Activated CD8-positive, alpha-beta memory T cell treated with anti-CD3 and anti-CD28 coated beads, Interleukin-2, amount 10 ng/mL, durations not matched to agents 7 days and 5 days (primary cell): ENCODE results near the gene ATXN1. TPM values are rescaled to one million over a fixed set of nuclear protein-coding genes. Genes with fewer than 3 reads are reported as not detected.
"Not testable (repeated sequence)": the region's sequence is repeated elsewhere in the genome, so short reads cannot be mapped to it uniquely, and the experiment has no call there.

Experiments used
- ATAC-seq: fragments of 150-1000 bp; cut with Tn5 transposase; one replicate; pipeline ENCODE4 v1.10.0; 2021; ENCODE audit warnings: moderate library complexity
- CTCF ChIA-PET: fragments of 350-600 bp; sonication (Branson Sonifier 250); formaldehyde crosslinking; loops from one replicate; lab custom pipeline; 2021; ENCODE audit warnings: antibody characterized with exemption; lab: Charles Lee
- DNase-seq: peaks from one replicate; pipeline ENCODE4 v3.0.0-alpha.2; 2020
- H3K27ac Mint-ChIP-seq: one replicate; pipeline ENCODE4 v1.8.0; 2021; ENCODE audit warnings: mild to moderate bottlenecking, mixed read lengths
- H3K27me3 Mint-ChIP-seq: one replicate; pipeline ENCODE4 v1.8.0; 2021; ENCODE audit warnings: mixed read lengths
- H3K36me3 Mint-ChIP-seq: one replicate; pipeline ENCODE4 v1.8.0; 2021; ENCODE audit warnings: mild to moderate bottlenecking, mixed read lengths
- H3K4me1 Mint-ChIP-seq: one replicate; pipeline ENCODE4 v1.8.0; 2021; ENCODE audit warnings: mixed read lengths
- H3K4me3 Mint-ChIP-seq: one replicate; pipeline ENCODE4 v1.8.0; 2021; ENCODE audit warnings: mild to moderate bottlenecking, moderate library complexity, mixed read lengths
- H3K9me3 Mint-ChIP-seq: one replicate; pipeline ENCODE4 v1.8.0; 2022; ENCODE audit warnings: low read depth, mixed read lengths
- total RNA-seq, 2 experiments: library from RNA; stranded (reverse); gene quantifications; one replicate each; pipeline ENCODE4 v1.2.3, GENCODE V29; 2021

ATXN1 gene
- total RNA-seq, 2 experiments from 2014 or later, result 84.6 to 117 TPM

- Mint-ChIP-seq H3K4me3 (no peak overlapping the region), H3K4me1 (peaks cover 52% of the 10 kb centered on the region), H3K27ac (peak overlapping the region; percentile 61), H3K27me3 (no peaks in the 10 kb centered on the region), H3K36me3 (peaks cover 23% of the 10 kb centered on the region), H3K9me3 (no peaks in the 10 kb centered on the region)
- ATAC-seq (peak; percentile 68), DNase-seq (peak; percentile 71)
- CTCF ChIA-PET, result interaction anchor here (1.4 to 2.5 kb wide), 3 partner anchors 13 to 139 kb away, joined by 3 to 10 read pairs (median 3); partner anchors contain the start of gene ATXN1
Measured at GRCh38 chr6:16622193-16622592, 139.1 kb downstream of the ATXN1 start.

DNA sequence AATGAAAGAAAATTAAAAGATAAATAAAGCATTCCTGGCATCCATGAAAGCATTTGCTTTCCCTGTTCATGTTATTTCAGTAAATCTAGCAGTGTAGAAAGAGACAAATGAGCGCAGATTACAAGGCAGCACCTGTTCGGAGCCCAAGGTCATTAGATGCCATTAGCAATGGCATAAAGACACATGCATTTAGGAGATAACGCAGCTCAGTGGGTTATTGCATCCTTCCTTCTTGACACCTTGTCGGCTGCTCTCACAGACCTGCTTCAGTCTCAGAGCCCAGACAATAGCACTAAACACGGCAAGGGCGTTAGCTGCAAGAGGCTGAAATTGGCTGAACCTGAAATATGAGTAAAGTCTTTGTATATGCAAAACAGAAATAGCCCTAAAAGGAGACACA is 140.3 kb downstream of the ATXN1 start:
- peak overlapping the region; percentile 61 for H3K27ac Mint-ChIP-seq
- H3K36me3 Mint-ChIP-seq, result peaks cover 20% of the 10 kb centered on the region
- no peak overlapping the region for H3K4me3 Mint-ChIP-seq
- peaks cover 52% of the 10 kb centered on the region for H3K4me1 Mint-ChIP-seq
- DNase-seq (no peak), ATAC-seq (no peak)
- H3K27me3 Mint-ChIP-seq, result no peaks in the 10 kb centered on the region
- CTCF ChIA-PET, result interaction anchor here (1.2 to 2.5 kb wide), 2 partner anchors 14 to 106 kb away, joined by 3 to 10 read pairs; no protein-coding TSS in a partner anchor
- no peaks in the 10 kb centered on the region for H3K9me3 Mint-ChIP-seq

- H3K27me3 Mint-ChIP-seq, result no peaks in the 10 kb centered on the region
- ATAC-seq, result no peak
- CTCF ChIA-PET, result interaction anchor here (0.7 to 1.2 kb wide), 3 partner anchors 40 to 104 kb away, joined by 3 read pairs; no protein-coding TSS in a partner anchor
- no peak overlapping the region for H3K4me3 Mint-ChIP-seq
- peak overlapping the region; percentile 73 for H3K27ac Mint-ChIP-seq
- DNase-seq, result no peak
- peaks cover 51% of the 10 kb centered on the region for H3K4me1 Mint-ChIP-seq
- peaks cover 19% of the 10 kb centered on the region for H3K36me3 Mint-ChIP-seq
- no peaks in the 10 kb centered on the region for H3K9me3 Mint-ChIP-seq
Measured at GRCh38 chr6:16619777-16620176, 141.5 kb downstream of the ATXN1 start.

DNA sequence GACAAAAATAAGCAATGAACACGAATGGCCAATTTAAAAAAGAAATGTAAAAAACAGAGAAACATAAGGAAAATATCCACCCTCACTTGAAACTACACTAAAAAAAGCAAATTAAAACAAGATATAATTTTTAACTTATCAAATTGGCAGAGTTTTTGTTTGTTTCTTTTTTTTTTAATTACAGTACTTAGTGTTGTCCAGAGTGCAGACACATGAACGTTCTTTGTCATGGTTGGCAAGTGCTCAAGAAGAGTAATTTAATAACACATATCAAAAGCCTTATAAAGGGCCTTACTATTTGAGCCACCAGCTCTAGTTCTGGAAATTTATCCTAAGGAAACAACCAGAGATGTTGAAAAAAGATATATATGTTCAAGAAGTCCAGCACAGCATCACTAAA is 142.3 kb downstream of the ATXN1 start:
- no peak for ATAC-seq
- no peaks in the 10 kb centered on the region for H3K27me3 Mint-ChIP-seq
- no peaks in the 10 kb centered on the region for H3K9me3 Mint-ChIP-seq
- H3K36me3 Mint-ChIP-seq, result peaks cover 20% of the 10 kb centered on the region
- DNase-seq, result no peak
- no peak overlapping the region for H3K27ac Mint-ChIP-seq
- no peak overlapping the region for H3K4me3 Mint-ChIP-seq
- CTCF ChIA-PET, result interaction anchor here (1.1 kb wide), 1 partner anchor 79 kb away, joined by 3 read pairs; no protein-coding TSS in a partner anchor
- H3K4me1 Mint-ChIP-seq, result peaks cover 52% of the 10 kb centered on the region

- H3K4me3 Mint-ChIP-seq, CTCF ChIA-PET, H3K9me3 Mint-ChIP-seq, DNase-seq, H3K27ac Mint-ChIP-seq, H3K27me3 Mint-ChIP-seq, ATAC-seq: not testable (repeated sequence)
- Mint-ChIP-seq H3K36me3 (peaks cover 15% of the 10 kb centered on the region), H3K4me1 (peaks cover 18% of the 10 kb centered on the region)
Measured at GRCh38 chr6:16615215-16615614, 146.0 kb downstream of the ATXN1 start.

GRCh38 chr6:16614143-16614542 is 147.1 kb downstream of the ATXN1 start:
- ATAC-seq, H3K27me3 Mint-ChIP-seq, H3K9me3 Mint-ChIP-seq, CTCF ChIA-PET, DNase-seq, H3K27ac Mint-ChIP-seq, H3K4me1 Mint-ChIP-seq, H3K4me3 Mint-ChIP-seq: not testable (repeated sequence)
- H3K36me3 Mint-ChIP-seq, result peaks cover 19% of the 10 kb centered on the region

DNA sequence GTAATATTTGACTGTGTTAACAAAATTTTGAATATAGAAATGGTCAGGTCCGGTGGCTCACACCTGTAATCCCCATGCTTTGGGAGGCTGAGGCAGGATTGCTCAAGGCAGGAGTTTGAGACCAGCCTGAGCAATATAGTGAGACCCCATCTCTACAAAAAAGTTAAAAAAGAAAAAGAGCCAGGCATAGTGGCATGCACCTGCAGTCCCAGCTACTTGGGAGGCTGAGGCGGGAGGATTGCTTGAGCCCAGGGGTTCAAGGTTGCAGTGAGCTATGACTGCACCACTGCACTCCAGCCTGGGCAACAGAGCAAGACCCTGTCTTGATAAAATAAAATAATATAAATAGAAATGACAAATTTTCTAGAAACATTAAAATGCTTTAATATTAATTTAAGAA is 147.8 kb downstream of the ATXN1 start:
- not testable (repeated sequence) for ATAC-seq, H3K4me3 Mint-ChIP-seq, H3K27ac Mint-ChIP-seq, DNase-seq, H3K9me3 Mint-ChIP-seq, H3K4me1 Mint-ChIP-seq, H3K27me3 Mint-ChIP-seq
- CTCF ChIA-PET, result interaction anchor here (1.2 kb wide), 1 partner anchor 13 kb away, joined by 3 read pairs; no protein-coding TSS in a partner anchor
- peaks cover 19% of the 10 kb centered on the region for H3K36me3 Mint-ChIP-seq

DNA sequence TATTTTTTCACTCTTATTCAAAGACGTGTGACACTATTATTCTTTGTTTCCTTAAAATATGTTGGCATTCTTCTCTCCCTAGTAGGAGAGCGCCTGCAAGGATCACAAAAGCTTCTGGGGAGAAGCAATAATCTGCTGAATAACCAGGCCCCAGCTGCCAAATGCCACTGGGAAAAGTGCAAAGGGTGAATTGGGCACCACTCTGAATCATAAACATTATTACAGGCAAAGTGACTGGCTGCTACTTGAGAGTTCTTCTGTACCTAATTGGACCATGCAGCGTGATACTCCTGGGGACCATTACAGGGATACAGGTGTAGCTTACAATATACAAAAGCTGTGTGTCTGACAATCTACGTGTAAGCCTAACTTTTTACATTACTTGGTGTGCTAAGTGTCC is 152.8 kb downstream of the ATXN1 start:
- no peaks in the 10 kb centered on the region for H3K27me3 Mint-ChIP-seq
- H3K36me3 Mint-ChIP-seq, result peaks cover 22% of the 10 kb centered on the region
- ATAC-seq, result no peak
- H3K9me3 Mint-ChIP-seq, result no peaks in the 10 kb centered on the region
- CTCF ChIA-PET, result no interaction called here
- H3K27ac Mint-ChIP-seq, result no peak overlapping the region
- no peak overlapping the region for H3K4me3 Mint-ChIP-seq
- no peak for DNase-seq
- H3K4me1 Mint-ChIP-seq, result peaks cover 11% of the 10 kb centered on the region

DNA sequence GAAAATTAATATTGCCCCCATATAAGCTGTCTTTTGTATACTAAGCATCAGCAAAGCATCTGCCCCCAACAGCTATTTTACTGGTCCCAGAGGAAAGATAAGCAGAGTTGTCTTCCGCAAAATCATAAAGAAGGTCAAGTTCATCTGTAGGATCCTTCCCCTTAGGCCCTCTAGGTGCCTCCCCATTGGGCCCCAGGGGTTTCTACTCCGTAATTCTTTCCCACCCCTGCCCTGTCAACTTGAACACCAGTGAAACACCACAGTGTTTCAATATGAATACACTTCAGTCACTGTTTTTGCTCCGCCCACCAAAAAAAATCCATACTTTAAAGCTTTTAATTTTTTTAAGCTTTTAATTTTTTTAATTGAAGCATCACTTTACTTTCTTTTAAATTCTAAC is 159.2 kb downstream of the ATXN1 start:
- H3K27me3 Mint-ChIP-seq, result no peaks in the 10 kb centered on the region
- H3K9me3 Mint-ChIP-seq, result no peaks in the 10 kb centered on the region
- H3K4me3 Mint-ChIP-seq, result no peak overlapping the region
- ATAC-seq (peak; percentile 97), DNase-seq (peak; percentile 74)
- H3K27ac Mint-ChIP-seq, result peak overlapping the region; percentile 61
- peaks cover 48% of the 10 kb centered on the region for H3K4me1 Mint-ChIP-seq
- CTCF ChIA-PET, result interaction anchor here (0.8 to 3.4 kb wide), 4 partner anchors 9 to 161 kb away, joined by 3 to 13 read pairs (median 4); no protein-coding TSS in a partner anchor
- H3K36me3 Mint-ChIP-seq, result peaks cover 18% of the 10 kb centered on the region

DNA sequence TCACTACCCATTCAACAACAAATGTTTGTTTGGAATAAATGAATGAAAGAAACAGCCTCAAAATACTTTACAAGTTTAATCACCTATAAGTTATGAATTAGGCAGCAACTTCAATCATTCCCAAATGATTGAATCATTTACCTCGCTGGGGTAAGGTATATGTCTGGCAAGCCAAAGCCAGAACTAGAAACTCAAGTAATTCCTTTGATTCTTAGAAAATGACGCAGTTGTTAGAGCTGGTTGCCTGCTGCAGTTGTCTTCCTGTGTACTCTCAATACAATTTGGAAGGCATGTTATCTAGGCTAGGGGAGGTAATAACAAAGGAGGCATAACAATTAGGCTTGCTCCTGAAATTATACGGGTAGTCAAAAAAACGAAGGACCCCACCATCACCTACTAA is 160.6 kb downstream of the ATXN1 start:
- H3K36me3 Mint-ChIP-seq, result peaks cover 17% of the 10 kb centered on the region
- no peaks in the 10 kb centered on the region for H3K9me3 Mint-ChIP-seq
- CTCF ChIA-PET, result interaction anchor here (1.0 to 3.4 kb wide), 2 partner anchors 12 to 163 kb away, joined by 3 to 13 read pairs; no protein-coding TSS in a partner anchor
- no peak for ATAC-seq
- no peak for DNase-seq
- no peak overlapping the region for H3K27ac Mint-ChIP-seq
- H3K27me3 Mint-ChIP-seq, result no peaks in the 10 kb centered on the region
- H3K4me1 Mint-ChIP-seq, result peaks cover 48% of the 10 kb centered on the region
- H3K4me3 Mint-ChIP-seq, result no peak overlapping the region

GRCh38 chr6:16600026-16600425 is 161.2 kb downstream of the ATXN1 start:
- Mint-ChIP-seq H3K27ac (no peak overlapping the region), H3K27me3 (no peaks in the 10 kb centered on the region), H3K4me1 (peaks cover 48% of the 10 kb centered on the region), H3K36me3 (peaks cover 19% of the 10 kb centered on the region), H3K9me3 (no peaks in the 10 kb centered on the region), H3K4me3 (no peak overlapping the region)
- no peak for DNase-seq
- CTCF ChIA-PET, result interaction anchor here (3.4 kb wide), 1 partner anchor 163 kb away, joined by 13 read pairs; no protein-coding TSS in a partner anchor
- no peak for ATAC-seq

DNA sequence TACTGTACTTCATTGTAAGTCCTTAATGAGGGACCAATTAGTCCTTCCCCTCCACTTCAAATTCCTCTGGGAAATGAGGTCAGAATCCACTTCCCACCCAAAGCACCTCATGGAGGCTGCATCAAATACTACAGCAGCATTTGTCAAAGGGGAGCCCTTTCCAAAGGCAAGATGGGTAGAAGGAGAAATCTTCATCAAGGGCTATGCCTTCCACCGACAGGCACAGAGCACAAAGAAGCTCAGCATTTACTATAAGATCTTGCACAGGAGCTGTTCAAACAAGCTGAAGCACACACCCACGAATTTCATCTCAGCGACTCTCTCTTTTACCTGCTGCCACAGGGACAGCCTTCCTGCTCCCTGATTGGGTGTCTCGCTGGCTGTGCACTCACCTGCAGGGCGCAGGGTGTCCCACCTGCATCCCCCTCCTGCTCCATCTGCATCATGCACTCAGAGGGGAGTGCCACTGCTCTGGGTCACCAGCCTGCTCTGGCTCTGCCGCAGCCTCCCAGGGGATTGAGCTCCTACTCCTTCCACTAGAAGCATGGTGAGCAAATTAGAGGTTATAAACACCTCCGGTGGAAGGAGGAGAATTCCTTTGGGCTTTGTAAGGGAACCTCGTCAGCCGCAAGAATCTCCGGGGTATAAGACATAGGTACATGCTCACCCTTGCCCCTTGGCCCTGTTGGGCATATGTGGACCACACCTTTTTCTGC is 164.5 kb downstream of the ATXN1 start:
- Mint-ChIP-seq H3K27me3 (no peaks in the 10 kb centered on the region), H3K36me3 (peaks cover 10% of the 10 kb centered on the region), H3K4me3 (no peak overlapping the region), H3K27ac (no peak overlapping the region), H3K9me3 (no peaks in the 10 kb centered on the region), H3K4me1 (peaks cover 33% of the 10 kb centered on the region)
- CTCF ChIA-PET, result no interaction called here
- DNase-seq, result no peak
- no peak for ATAC-seq

DNA sequence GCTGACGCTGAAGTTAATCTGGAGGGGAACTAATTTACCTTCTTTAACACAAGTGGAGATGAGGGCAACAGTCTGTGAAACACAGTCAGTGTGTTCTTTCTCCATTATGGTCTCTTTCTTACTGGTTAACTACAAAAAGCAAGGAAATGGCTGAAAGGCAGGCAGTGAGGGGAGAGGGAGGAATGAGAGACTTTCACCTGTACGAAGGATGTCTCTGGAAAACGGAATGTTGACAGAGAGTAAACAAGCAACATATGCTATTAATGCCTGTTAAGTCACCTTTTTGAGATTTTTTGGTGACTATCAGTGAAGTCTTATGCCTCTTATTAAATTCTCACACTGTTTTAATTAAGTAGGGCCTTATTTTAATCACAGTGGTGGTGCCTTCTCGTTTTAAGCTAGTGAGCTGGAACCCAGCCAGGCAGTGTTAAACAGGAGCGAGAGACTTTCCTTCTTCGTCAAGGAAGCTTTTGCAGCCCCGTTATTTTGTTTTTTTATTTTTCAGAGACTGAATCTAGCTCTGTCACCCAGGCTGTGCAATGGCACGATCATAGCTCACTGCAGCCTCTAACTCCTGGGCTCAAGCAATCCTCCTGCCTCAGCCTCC is 165.6 kb downstream of the ATXN1 start:
- CTCF ChIA-PET, result no interaction called here

More for the DNA sequence above, 165.6 kb downstream of the ATXN1 start:
- Mint-ChIP-seq H3K9me3 (no peaks in the 10 kb centered on the region), H3K4me1 (peaks cover 28% of the 10 kb centered on the region), H3K36me3 (peaks cover 11% of the 10 kb centered on the region), H3K27me3 (no peaks in the 10 kb centered on the region), H3K4me3 (no peak overlapping the region), H3K27ac (no peak overlapping the region)
- no peak for ATAC-seq
- no peak for DNase-seq
